Dendritic cell treated with granulocyte-macrophage colony-stimulating factor and Interleukin-4, amounts not matched to agents 40 ng/mL and 50 ng/mL, for 4 days (primary cell): ENCODE results near the gene SLC6A13.

Experiments used
- H3K27ac Mint-ChIP-seq: one replicate; pipeline ENCODE4 v1.8.0; 2022; ENCODE audit warnings: mild to moderate bottlenecking, mixed read lengths
- H3K27me3 Mint-ChIP-seq: one replicate; pipeline ENCODE4 v1.8.0; 2022; ENCODE audit warnings: mild to moderate bottlenecking, mixed read lengths
- H3K36me3 Mint-ChIP-seq: one replicate; pipeline ENCODE4 v1.8.0; 2022; ENCODE audit warnings: low read depth, mixed read lengths
- H3K4me1 Mint-ChIP-seq: one replicate; pipeline ENCODE4 v1.8.0; 2022; ENCODE audit warnings: low read depth, mixed read lengths
- H3K4me3 Mint-ChIP-seq: one replicate; pipeline ENCODE4 v1.8.0; 2022; ENCODE audit warnings: mild to moderate bottlenecking, moderate library complexity, mixed read lengths
- H3K9me3 Mint-ChIP-seq: one replicate; pipeline ENCODE4 v1.8.0; 2022; ENCODE audit warnings: mixed read lengths
- intact Hi-C: fragments of 100-400 bp; cut with micrococcal nuclease; formaldehyde crosslinking; loops from one replicate; pipeline ENCODE4 v1.15.0; 2022

SLC6A13 gene

GRCh38 chr12:256225-256624 lies 6.4 kb downstream of the SLC6A13 start:
- H3K4me3 Mint-ChIP-seq = no peak overlapping the region
- intact Hi-C loops = no loop called here
- H3K27ac Mint-ChIP-seq = no peak overlapping the region
- no peaks in the 10 kb centered on the region for H3K36me3 Mint-ChIP-seq
- peaks cover 29% of the 10 kb centered on the region for H3K27me3 Mint-ChIP-seq
- no peaks in the 10 kb centered on the region for H3K9me3 Mint-ChIP-seq
- no peaks in the 10 kb centered on the region for H3K4me1 Mint-ChIP-seq

- H3K27ac Mint-ChIP-seq = no peak overlapping the region
- no peaks in the 10 kb centered on the region for H3K36me3 Mint-ChIP-seq
- no peak overlapping the region for H3K4me3 Mint-ChIP-seq
- H3K27me3 Mint-ChIP-seq = peaks cover 26% of the 10 kb centered on the region
- no peaks in the 10 kb centered on the region for H3K9me3 Mint-ChIP-seq
- no peaks in the 10 kb centered on the region for H3K4me1 Mint-ChIP-seq
- intact Hi-C loops = no loop called here
Observed at GRCh38 chr12:254912-255311, 7.7 kb downstream of the SLC6A13 start.

GRCh38 chr12:254039-254438 lies 8.6 kb downstream of the SLC6A13 start:
- no peaks in the 10 kb centered on the region for H3K36me3 Mint-ChIP-seq

GRCh38 chr12:253116-253831 lies 9.4 kb downstream of the SLC6A13 start:
- Mint-ChIP-seq H3K36me3 (no peaks in the 10 kb centered on the region), H3K4me1 (no peaks in the 10 kb centered on the region), H3K27ac (no peak overlapping the region), H3K9me3 (peaks cover 2% of the 10 kb centered on the region), H3K27me3 (peaks cover 20% of the 10 kb centered on the region), H3K4me3 (no peak overlapping the region)
- intact Hi-C loops = no loop called here

More at GRCh38 chr12:254039-254438, 8.6 kb downstream of the SLC6A13 start:
- H3K27me3 Mint-ChIP-seq = peaks cover 23% of the 10 kb centered on the region
- H3K4me1 Mint-ChIP-seq = no peaks in the 10 kb centered on the region
- no peak overlapping the region for H3K4me3 Mint-ChIP-seq
- intact Hi-C loops = no loop called here
- no peak overlapping the region for H3K27ac Mint-ChIP-seq
- H3K9me3 Mint-ChIP-seq = no peaks in the 10 kb centered on the region

- H3K9me3 Mint-ChIP-seq = peaks cover 8% of the 10 kb centered on the region
- no peaks in the 10 kb centered on the region for H3K36me3 Mint-ChIP-seq
- peaks cover 20% of the 10 kb centered on the region for H3K27me3 Mint-ChIP-seq
- intact Hi-C loops = no loop called here
- no peak overlapping the region for H3K4me3 Mint-ChIP-seq
- no peaks in the 10 kb centered on the region for H3K4me1 Mint-ChIP-seq
- H3K27ac Mint-ChIP-seq = no peak overlapping the region
Observed at GRCh38 chr12:252636-253035, 10.0 kb downstream of the SLC6A13 start.

- no peaks in the 10 kb centered on the region for H3K36me3 Mint-ChIP-seq
- H3K9me3 Mint-ChIP-seq = peaks cover 25% of the 10 kb centered on the region
- peaks cover 13% of the 10 kb centered on the region for H3K27me3 Mint-ChIP-seq
- no peaks in the 10 kb centered on the region for H3K4me1 Mint-ChIP-seq
- no peak overlapping the region for H3K27ac Mint-ChIP-seq
- no peak overlapping the region for H3K4me3 Mint-ChIP-seq
- intact Hi-C loops = no loop called here
Observed at GRCh38 chr12:247271-247670, 15.4 kb downstream of the SLC6A13 start.

GRCh38 chr12:243381-243780 lies 19.3 kb downstream of the SLC6A13 start:
- Mint-ChIP-seq H3K36me3 (no peaks in the 10 kb centered on the region), H3K27me3 (peaks cover 13% of the 10 kb centered on the region), H3K27ac (no peak overlapping the region), H3K4me1 (no peaks in the 10 kb centered on the region), H3K4me3 (no peak overlapping the region), H3K9me3 (peaks cover 24% of the 10 kb centered on the region)
- intact Hi-C loops = no loop called here

GRCh38 chr12:242496-242895 lies 20.1 kb downstream of the SLC6A13 start:
- Mint-ChIP-seq H3K27me3 (peaks cover 8% of the 10 kb centered on the region), H3K4me1 (no peaks in the 10 kb centered on the region), H3K36me3 (no peaks in the 10 kb centered on the region), H3K27ac (no peak overlapping the region), H3K9me3 (peaks cover 19% of the 10 kb centered on the region), H3K4me3 (no peak overlapping the region)
- intact Hi-C loops = no loop called here

- Mint-ChIP-seq H3K4me1 (no peaks in the 10 kb centered on the region), H3K27ac (no peak overlapping the region), H3K4me3 (no peak overlapping the region), H3K9me3 (peaks cover 13% of the 10 kb centered on the region), H3K27me3 (peaks cover 7% of the 10 kb centered on the region), H3K36me3 (no peaks in the 10 kb centered on the region)
- intact Hi-C loops = no loop called here
Observed at GRCh38 chr12:241266-241665, 21.4 kb downstream of the SLC6A13 start.

GRCh38 chr12:240566-240965 lies 22.1 kb downstream of the SLC6A13 start:
- peaks cover 17% of the 10 kb centered on the region for H3K9me3 Mint-ChIP-seq

GRCh38 chr12:238736-239398 lies 23.8 kb downstream of the SLC6A13 start:
- H3K4me1 Mint-ChIP-seq = no peaks in the 10 kb centered on the region
- peaks cover 5% of the 10 kb centered on the region for H3K27me3 Mint-ChIP-seq
- H3K36me3 Mint-ChIP-seq = no peaks in the 10 kb centered on the region
- peaks cover 28% of the 10 kb centered on the region for H3K9me3 Mint-ChIP-seq
- intact Hi-C loops = no loop called here
- H3K27ac Mint-ChIP-seq = no peak overlapping the region
- no peak overlapping the region for H3K4me3 Mint-ChIP-seq

More at GRCh38 chr12:240566-240965, 22.1 kb downstream of the SLC6A13 start:
- H3K27me3 Mint-ChIP-seq = peaks cover 7% of the 10 kb centered on the region
- H3K4me3 Mint-ChIP-seq = no peak overlapping the region
- no peak overlapping the region for H3K27ac Mint-ChIP-seq
- H3K4me1 Mint-ChIP-seq = no peaks in the 10 kb centered on the region
- no peaks in the 10 kb centered on the region for H3K36me3 Mint-ChIP-seq
- intact Hi-C loops = no loop called here

GRCh38 chr12:238116-238515 lies 24.5 kb downstream of the SLC6A13 start:
- no peak overlapping the region for H3K4me3 Mint-ChIP-seq
- peaks cover 3% of the 10 kb centered on the region for H3K27me3 Mint-ChIP-seq
- H3K27ac Mint-ChIP-seq = no peak overlapping the region
- no peaks in the 10 kb centered on the region for H3K36me3 Mint-ChIP-seq
- peaks cover 28% of the 10 kb centered on the region for H3K9me3 Mint-ChIP-seq
- H3K4me1 Mint-ChIP-seq = no peaks in the 10 kb centered on the region
- intact Hi-C loops = no loop called here

GRCh38 chr12:237026-237815 lies 25.4 kb downstream of the SLC6A13 start:
- H3K4me3 Mint-ChIP-seq = no peak overlapping the region

GRCh38 chr12:236445-236844 lies 26.2 kb downstream of the SLC6A13 start:
- intact Hi-C loops = no loop called here
- Mint-ChIP-seq H3K9me3 (peaks cover 28% of the 10 kb centered on the region), H3K36me3 (no peaks in the 10 kb centered on the region), H3K4me1 (no peaks in the 10 kb centered on the region), H3K27ac (no peak overlapping the region), H3K27me3 (peaks cover 3% of the 10 kb centered on the region), H3K4me3 (no peak overlapping the region)

More at GRCh38 chr12:237026-237815, 25.4 kb downstream of the SLC6A13 start:
- intact Hi-C loops = no loop called here
- H3K4me1 Mint-ChIP-seq = no peaks in the 10 kb centered on the region
- peaks cover 28% of the 10 kb centered on the region for H3K9me3 Mint-ChIP-seq
- H3K27ac Mint-ChIP-seq = no peak overlapping the region
- H3K36me3 Mint-ChIP-seq = no peaks in the 10 kb centered on the region
- peaks cover 3% of the 10 kb centered on the region for H3K27me3 Mint-ChIP-seq
